Left colon (tissue), 2 donors: ENCODE data around the gene GUF1. TPM values are rescaled to one million over a fixed set of nuclear protein-coding genes. Genes with fewer than 3 reads are reported as not detected.

Source experiments
- ATAC-seq: fragments of 200-7000 bp; cut with Tn5 transposase; one replicate; pipeline ENCODE4 v1.9.1; 2020; ENCODE audit warnings: mild to moderate bottlenecking, moderate library complexity
- DNase-seq, 2 donors: peaks; one replicate each; pipeline ENCODE4 v3.0.0-alpha.2; 2020
- intact Hi-C, 2 donors: fragments of 100-400 bp; cut with DNase I in 1 of 2; cut with micrococcal nuclease in 1 of 2; formaldehyde crosslinking; loops; one replicate each; pipeline versions ENCODE4 v1.11.2 to v1.14.0; 2022; cut with DNase I, micrococcal nuclease
- long read RNA-seq: library from polyadenylated mRNA; unstranded; transcript quantifications from one replicate; pipeline ENCODE4 v2.0.0, GENCODE V29; 2021
- total RNA-seq, 2 donors: library from RNA; stranded (reverse); fragmentation: NEBNext Ultra II Directional; extraction: Animal tissue kit (Norgen Biotek cat#: 25700); gene quantifications; one replicate each; pipeline ENCODE4 v1.2.1, GENCODE V29; 2021
- donor health status: DM: no; HTN: no; CAD: no.
- donor health status: DM: yes; HTN: yes; CAD: no.

Gene GUF1, protein sequence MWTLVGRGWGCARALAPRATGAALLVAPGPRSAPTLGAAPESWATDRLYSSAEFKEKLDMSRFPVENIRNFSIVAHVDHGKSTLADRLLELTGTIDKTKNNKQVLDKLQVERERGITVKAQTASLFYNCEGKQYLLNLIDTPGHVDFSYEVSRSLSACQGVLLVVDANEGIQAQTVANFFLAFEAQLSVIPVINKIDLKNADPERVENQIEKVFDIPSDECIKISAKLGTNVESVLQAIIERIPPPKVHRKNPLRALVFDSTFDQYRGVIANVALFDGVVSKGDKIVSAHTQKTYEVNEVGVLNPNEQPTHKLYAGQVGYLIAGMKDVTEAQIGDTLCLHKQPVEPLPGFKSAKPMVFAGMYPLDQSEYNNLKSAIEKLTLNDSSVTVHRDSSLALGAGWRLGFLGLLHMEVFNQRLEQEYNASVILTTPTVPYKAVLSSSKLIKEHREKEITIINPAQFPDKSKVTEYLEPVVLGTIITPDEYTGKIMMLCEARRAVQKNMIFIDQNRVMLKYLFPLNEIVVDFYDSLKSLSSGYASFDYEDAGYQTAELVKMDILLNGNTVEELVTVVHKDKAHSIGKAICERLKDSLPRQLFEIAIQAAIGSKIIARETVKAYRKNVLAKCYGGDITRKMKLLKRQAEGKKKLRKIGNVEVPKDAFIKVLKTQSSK
- 10 to 100 TPM; 20.5 to 21.0 TPM for total RNA-seq
- long read RNA-seq, full-length matches to known transcripts = 9 of 17 reads
- long read RNA-seq, partial matches to known transcripts = 1 of 17 reads
- long read RNA-seq, other reads (novel, unspliced or antisense) = 7 of 17 reads

DNA sequence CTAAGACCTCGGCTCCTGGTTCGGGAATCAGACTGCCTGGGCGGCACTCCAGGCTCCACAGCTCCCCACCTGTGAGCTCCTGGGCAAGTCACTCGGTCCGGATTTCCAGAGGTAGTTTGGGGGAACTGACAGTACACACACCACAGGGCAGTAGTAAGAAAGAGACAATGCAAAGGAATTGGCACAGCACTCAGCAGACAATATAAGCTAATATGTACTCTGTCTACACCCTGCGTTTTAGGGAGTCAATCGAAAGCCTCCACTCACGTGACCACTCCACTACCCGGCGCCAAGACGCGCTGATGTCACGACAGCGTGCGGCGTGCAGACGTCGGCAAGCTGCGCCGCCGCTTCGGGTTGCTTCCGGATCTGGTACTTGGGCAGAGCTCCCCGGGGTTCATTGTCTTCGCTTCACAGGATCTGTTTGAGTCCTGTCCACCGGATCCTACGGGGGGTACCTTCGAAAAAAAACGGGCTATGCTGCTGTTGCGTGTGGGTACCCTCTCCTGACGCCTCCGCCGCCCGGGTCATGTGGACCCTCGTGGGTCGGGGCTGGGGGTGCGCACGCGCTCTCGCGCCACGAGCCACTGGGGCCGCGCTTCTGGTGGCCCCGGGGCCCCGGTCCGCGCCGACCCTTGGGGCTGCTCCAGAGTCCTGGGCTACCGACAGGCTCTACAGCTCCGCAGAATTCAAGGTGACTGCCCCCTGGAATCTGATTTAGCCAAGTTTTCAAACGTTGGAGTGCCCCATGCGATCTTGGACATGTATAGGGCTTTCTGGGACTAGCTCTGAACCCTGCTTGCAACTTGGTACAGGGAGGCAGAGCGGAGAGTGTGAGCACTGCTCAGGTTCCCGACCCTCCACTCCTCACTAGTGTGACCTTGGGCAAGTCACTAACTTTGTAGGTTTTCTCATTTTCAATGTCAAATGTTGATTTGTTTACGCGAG is at the start of gene GUF1:
Gene GUF1 (plus strand): TSS at position 327 of the 948 bp plus-strand sequence. CDS start 203 bp downstream, at position 530.
- ATAC-seq (peak; percentile 98), DNase-seq (peak; percentile 91 to 94)
- intact Hi-C loops = no loop called here

DNA sequence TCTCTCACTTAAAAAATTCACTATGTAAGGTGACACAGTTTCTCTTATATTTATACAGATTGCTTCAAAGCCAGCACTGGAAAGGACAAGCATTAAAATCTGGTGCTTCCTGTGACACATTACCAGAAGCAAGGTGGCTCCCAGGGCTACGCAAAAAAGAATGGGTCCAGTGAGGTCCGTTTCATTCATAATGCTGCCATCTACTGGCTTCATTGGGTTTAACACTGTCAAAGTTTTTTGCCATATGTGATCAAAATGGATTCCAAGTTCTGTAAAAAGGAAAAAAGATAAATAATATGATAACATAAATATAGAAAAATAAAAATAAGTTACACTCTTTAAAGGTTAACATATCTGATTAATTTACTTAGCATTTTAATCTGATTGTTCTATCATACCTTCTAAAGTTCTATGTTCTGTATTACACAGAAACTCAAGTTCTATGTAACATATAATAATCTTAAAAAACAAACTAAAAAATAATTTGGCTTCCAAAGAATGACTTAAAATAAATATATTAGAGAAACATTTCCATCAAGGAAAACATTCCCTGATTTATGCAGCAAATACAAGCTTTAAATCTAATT is 48.8 kb upstream of the GUF1 start:
- ATAC-seq (peak; percentile 58), DNase-seq (no peak)
- intact Hi-C loops = no loop called here

DNA sequence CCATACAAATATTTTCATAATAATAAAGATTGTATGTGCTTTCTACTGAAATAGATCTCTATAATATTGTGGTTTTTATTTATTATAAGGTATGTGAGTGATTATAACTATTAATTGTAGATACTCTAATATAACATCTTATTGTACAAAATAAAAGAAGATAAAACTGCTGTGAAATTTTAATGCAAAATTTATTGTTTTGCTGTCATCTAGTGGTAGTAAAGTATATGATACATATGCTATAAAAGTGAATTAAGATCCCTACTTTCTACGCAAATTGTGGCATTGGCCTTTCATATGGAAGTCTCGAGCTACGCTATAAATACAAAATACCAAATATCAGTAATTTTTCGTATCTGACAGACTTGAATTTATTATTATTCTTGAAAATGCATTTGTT is 46.1 kb upstream of the GUF1 start:
- ATAC-seq (no peak), DNase-seq (no peak)
- intact Hi-C loops = loop anchor here in 1 of 2 donors (10.0 kb wide), 1 partner anchor 1497 kb away; no protein-coding TSS in a partner anchor

DNA sequence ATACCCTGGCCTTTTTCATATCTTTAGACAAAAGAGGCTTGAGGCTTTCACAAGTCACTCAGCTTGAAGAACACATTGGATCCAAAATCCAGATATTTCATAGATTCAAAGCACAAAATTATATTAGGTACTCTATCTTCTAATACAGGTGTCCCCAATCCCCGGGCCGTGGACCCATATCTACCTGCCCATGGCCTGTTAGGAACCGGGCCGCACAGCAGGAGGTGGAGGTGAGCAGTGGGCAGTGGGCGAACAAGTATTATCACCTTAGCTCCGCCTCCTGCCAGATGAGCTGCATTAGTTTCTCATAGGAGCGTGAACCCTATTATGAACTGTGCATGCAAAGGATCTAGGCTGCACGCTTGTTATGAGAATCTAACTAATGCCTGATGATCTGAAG is 45.5 kb upstream of the GUF1 start:
- intact Hi-C loops = loop anchor here in 1 of 2 donors (10.0 kb wide), 1 partner anchor 1498 kb away; no protein-coding TSS in a partner anchor
- DNase-seq (no peak), ATAC-seq (no peak)

DNA sequence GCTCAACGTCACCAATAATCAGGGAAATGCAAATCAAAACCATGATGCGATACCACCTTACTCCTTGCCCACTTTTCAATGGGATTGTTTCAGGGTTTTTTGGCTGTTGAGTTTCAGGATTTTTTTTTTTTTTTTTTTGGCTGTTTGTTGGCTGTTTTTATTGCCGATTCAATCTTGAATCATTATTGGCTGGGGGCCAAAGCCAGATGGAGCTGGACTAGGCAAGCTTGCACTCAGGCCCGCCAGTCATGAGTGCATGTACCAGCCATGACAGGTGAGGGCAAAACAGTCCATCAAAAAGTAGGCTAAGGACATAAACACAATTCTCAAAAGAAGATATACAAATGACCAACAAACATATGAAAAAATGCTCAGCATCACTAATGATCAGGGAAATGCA is 40.1 kb upstream of the GUF1 start:
- intact Hi-C loops = loop anchor here in 1 of 2 donors (10.0 kb wide), 1 partner anchor 1503 kb away; no protein-coding TSS in a partner anchor
- ATAC-seq (no peak), DNase-seq (no peak)

DNA sequence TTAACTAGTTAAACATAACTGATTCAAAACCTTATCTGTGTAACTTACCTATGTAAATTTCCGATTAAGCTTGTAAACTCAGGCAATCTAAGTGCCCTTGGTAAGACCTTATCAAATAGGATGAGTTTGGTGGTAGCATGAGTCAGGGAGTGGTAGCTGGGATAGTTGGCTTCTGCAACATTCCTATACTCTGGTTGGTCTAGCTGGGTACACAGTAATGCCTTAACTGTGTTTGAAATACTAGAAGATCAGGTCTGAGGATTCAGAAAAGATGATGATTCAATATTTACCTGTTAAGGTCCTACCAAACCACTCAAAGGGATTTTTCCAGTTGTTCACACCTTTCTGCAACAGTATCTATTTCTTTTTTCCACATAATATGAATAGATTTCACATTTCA is 32.1 kb upstream of the GUF1 start:
- intact Hi-C loops = no loop called here
- ATAC-seq = no peak
- DNase-seq = no peak

DNA sequence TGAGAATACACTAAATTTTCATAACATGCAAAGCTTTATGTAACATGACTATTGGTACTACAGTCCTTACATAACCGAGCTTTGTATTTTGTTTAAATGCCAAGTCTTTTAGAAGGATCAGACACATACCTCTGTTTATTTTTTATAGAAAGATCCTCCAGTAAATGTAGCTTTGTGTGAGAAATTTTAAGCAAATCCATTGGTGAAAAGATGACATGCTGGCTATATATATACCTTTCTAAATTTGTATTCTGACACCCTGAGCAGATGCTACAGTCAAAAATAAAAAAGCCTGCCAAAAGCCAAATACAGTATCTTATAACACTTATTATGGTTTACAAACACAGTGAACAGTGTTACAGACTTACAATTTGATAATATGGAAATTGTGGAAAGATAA is 26.8 kb upstream of the GUF1 start, which contains the start of gene YIPF7:
Gene YIPF7 (minus strand): TSS at position 201 of the 400 bp plus-strand sequence. CDS start 1,525 bp downstream, outside the sequence.
- intact Hi-C loops = no loop called here
- no peak for ATAC-seq

DNA sequence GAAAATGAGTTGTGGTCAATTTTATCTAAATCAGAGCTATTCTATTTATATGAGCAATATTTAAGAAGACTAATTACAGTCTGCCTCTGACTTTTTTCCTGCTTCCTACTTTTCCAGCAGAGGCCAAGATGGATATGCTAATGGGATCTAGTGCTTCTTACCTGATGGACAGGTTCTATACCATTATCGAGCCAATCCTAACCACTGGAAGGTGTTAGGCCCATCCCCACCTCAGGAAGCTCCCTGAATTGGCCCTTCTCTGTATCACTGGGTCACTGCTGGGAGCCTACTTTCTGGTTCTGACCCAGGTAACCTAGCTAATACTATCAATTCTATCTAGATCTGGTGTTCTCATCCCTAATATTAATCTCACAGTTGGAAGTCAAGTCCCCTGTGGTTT is 26.2 kb upstream of the GUF1 start:
- ATAC-seq (no peak), DNase-seq (no peak)
- intact Hi-C loops = no loop called here

More for the DNA sequence above, 26.8 kb upstream of the GUF1 start, which contains the start of gene YIPF7:
- DNase-seq = no peak

DNA sequence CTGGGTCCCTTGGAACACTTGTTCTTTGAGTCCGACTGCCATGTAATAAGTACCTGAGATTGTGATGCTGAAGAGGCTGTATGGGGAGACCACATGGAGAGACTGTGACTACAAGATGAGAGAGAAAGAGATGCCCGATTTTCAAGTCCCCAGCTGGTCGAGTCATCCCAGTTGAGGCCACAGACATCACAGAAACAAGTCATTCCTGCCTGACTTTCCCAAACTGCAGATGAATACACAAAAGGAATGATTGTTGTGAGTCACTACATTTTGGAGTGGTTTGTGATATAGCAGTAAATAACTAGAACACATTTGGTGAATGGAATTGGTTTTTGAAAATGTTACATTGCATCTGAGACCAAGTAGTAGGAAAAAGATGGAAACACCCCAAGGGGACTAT is 17.8 kb upstream of the GUF1 start:
- ATAC-seq (no peak), DNase-seq (no peak)
- intact Hi-C loops = no loop called here

DNA sequence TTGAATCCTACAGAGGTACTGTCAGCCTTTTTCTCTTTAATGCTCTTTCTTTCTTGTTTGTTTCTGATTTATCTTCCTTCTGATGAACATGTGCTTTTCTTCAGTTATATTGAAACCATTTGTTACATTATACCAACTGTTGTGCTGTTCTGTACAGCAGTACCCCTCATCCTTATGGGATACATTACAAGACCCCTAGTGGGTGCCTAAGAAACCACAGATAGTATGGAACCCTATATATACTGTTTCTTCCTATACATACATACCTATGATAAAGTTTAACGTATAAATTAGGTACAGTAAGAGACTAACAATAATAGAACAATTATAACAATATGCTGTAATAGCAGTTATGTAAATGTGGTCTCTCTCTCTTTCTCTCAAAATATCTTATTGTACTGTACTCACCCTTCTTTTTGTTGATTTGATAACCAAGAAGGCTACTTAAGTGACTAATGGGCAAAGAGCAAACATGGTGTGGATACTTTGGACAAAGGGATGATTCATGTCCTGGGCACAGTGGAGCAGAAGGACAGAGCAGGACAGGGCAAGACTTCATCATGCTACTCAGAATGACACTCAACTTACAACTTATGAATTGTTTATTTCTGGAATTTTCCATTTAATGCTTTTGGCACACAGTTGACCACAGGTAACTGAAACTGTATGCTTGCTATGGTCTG is 16.1 kb upstream of the GUF1 start:
- no peak for DNase-seq
- intact Hi-C loops = no loop called here
- no peak for ATAC-seq

DNA sequence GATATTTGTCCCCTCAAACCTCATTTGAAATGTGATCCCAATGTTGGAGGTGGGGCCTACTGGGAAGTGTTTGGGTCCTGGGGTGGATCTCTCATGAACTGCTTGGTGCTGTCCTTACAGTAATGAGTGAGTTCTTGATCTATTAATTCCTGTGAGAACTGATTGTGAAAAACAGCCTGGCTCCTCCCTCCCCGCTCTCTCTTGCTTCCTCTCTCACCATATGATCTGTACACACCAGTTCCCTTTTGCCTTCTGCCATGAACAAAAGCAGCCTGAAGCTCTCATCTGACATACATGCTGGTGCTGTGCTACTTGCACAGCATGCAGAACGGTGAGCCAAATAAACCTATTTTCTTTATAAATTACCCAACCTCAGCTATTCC is 15.6 kb upstream of the GUF1 start:
- no peak for DNase-seq
- intact Hi-C loops = no loop called here
- ATAC-seq = no peak

DNA sequence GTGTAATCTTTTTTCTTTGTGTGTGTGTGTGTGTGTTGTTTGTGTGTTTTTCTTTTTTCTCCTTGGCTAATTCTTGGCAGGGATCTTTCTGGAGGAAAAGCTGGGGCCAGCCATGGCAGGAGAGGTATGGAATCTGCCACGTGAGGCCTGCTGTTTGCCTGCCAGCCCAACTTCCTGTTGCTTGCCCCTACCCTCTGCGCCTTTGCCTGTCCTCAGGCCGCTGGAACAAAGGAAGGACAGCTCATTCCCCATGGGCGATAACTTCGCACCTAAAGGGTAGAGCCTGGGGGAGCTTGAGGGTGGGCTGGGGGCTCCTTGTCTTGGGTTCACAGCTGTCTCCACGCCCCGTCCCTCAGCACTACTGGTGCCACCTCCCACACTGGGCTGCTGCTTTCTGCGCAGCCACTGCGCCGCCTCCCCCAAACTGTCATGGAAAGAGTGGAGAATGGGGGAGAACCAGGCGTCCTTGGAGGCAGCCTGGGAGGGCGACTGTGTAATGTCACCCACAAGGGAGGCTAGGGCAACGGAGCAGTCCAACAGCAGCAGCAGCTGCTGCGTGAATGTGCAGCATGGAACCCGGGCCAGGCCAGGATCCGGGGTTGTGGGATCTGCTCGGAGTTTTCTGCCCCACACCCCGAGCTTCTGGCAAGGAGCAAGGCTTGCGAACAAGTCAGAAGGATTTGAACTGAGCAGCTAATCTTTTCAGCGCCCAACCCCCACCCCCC is 14.5 kb upstream of the GUF1 start:
- intact Hi-C loops = no loop called here
- no peak for DNase-seq
- no peak for ATAC-seq

DNA sequence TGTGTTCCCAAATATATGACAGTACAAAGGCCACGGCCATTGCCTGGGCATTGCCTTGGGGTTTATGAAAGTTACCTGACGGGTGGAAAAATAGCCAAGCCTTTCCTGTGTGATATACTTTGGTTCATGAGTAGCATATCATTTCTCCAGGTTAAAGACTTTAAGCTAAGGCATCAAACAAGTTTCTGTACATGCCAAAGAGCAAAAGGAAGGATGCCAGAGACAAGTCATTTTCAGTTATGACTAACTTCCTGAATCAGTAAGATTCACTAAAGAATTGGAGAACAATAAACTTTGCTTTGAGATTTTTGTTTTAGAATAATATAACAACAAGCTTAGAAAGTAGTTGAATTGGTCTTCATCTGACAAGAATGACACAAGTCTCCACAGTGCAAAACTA is 9.7 kb upstream of the GUF1 start:
- no peak for DNase-seq
- ATAC-seq = no peak
- intact Hi-C loops = no loop called here

DNA sequence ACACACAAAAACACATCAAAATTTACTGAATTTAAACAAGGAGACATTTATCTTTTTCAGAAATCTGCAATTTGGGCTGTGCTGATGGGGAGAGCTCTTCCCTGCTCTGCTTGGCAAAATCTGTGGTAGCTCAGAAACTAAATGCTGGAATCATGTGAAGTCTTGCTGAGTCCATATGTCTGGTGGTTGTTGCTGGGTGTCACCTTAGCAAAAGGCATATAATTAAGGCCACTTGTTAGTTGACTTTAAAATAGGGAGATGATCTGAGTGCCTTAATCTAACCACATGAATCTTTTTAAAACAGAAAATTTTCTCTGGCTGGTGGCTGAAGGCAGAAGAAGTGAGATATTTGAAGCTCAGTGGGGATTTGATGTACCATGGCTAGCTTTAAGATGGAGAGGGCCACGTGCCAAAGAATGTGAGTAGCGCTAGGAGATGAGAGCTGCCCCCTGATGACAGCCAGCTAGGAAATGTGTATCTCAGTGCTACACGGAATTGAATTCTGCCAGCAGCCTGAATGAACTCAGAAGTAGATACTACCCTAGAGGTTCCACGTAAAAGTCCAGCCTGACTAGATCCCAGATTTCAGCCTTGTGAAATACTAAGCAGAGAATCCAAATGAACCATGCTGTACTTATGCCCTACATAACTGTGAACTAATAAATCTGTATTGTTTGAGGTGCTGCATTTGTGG is 7.6 kb upstream of the GUF1 start:
- no peak for DNase-seq
- no peak for ATAC-seq
- intact Hi-C loops = no loop called here

DNA sequence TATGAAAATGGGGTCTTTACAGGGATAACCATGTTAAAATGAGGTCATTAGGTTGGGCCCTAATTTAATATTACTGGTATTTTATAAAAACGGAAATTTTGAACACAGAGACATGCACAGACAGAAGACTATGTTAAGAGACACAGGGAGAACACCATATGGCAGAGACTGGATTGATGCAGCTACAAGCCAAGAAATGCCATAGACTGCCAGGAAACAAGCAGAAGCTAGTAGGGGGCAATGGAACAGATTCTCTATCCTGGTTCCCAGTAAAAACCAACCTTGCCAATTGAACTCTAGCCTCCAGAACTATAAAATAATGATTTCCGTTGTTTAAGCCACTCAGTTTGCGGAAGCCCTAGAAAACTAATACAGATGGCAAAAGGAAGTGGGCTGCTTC is 6.6 kb upstream of the GUF1 start:
- DNase-seq (no peak), ATAC-seq (no peak)
- intact Hi-C loops = no loop called here

DNA sequence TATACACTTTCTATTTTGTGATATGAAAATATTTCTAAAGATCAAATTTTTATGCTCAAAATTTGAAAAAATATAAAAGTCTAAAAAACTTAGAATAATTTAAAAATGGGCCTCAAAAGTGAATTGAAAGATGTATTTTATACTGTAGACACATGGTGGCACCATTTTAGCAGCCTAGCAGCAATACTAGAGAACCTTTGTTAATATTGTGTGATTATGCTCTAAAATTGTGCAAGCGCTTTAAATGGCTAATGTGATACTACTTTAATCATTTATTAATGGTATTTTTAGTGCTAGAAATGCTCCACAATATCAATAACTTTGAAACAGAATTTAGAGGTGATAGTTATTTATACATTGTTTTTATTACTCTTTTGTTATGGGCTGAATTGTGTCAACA is 3.7 kb upstream of the GUF1 start:
- ATAC-seq (no peak), DNase-seq (no peak)
- intact Hi-C loops = no loop called here

DNA sequence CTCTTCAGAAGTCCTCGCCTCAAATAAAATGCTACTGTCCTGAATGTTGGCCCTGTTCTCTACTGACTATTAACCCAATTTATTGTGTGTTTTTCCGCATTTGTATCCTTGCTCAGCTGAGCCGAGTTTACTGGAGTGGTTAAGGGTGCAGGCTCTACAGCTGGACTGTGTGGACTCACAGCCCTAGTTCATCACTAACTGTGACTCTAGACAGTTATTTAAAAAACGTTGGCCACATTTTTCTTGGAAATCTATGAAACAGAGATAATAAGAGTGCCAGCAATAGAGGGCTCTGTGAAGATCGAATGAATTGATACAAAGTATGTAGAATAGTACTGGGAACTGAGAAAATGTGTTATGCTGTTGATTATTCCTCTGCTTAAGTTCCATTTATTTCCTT is 2.9 kb upstream of the GUF1 start:
- intact Hi-C loops = no loop called here
- ATAC-seq (no peak), DNase-seq (no peak)
